ENCODE results near the gene HOXC10.

Gene HOXC10

GRCh38 chr12:53944209-53944608, 40.7 kb upstream of the HOXC10 start:
- Histone ChIP-seq H3K9me3 (ENCODE audit: insufficient read depth, low read length) (no peaks in the 10 kb centered on the region), H3K4me3 (ENCODE audit: low read length) (no peak overlapping the region), H3K79me2 (ENCODE audit: low read length) (no peaks in the 10 kb centered on the region), H3K36me3 (replicated peaks; ENCODE audit: low read depth, low read length) (no peaks in the 10 kb centered on the region), H3K27ac (ENCODE audit: low read length) (no peak overlapping the region), H3K27me3 (ENCODE audit: low read depth, low read length) (peaks cover 48% of the 10 kb centered on the region), H3K4me1 (ENCODE audit: low read length) (no peaks in the 10 kb centered on the region), H3K9ac (ENCODE audit: low read length) (no peak overlapping the region), H3K4me2 (ENCODE audit: low read length) (no peak overlapping the region), H4K20me1 (ENCODE audit: insufficient read depth, low read length) (no peaks in the 10 kb centered on the region), H2AFZ (ENCODE audit: low read depth, low read length) (no peak overlapping the region)
- TF ChIP-seq EZH2phosphoT487 (IDR thresholded peaks at IDR 0.05; ENCODE audit: low read depth): no peak
- TF ChIP-seq CTCF (IDR thresholded peaks at IDR 0.05; ENCODE audit: low read depth, low read length): no peak

GRCh38 chr12:53944907-53945847, 39.8 kb upstream of the HOXC10 start:
- Histone ChIP-seq H2AFZ (ENCODE audit: low read depth, low read length) (no peak overlapping the region), H3K27me3 (ENCODE audit: low read depth, low read length) (peaks cover 47% of the 10 kb centered on the region), H3K9ac (ENCODE audit: low read length) (no peak overlapping the region), H3K36me3 (replicated peaks; ENCODE audit: low read depth, low read length) (no peaks in the 10 kb centered on the region), H3K4me1 (ENCODE audit: low read length) (no peaks in the 10 kb centered on the region), H3K4me3 (ENCODE audit: low read length) (no peak overlapping the region), H3K9me3 (ENCODE audit: insufficient read depth, low read length) (no peaks in the 10 kb centered on the region), H3K79me2 (ENCODE audit: low read length) (no peaks in the 10 kb centered on the region), H3K27ac (ENCODE audit: low read length) (no peak overlapping the region), H3K4me2 (ENCODE audit: low read length) (no peak overlapping the region), H4K20me1 (ENCODE audit: insufficient read depth, low read length) (no peaks in the 10 kb centered on the region)
- TF ChIP-seq EZH2phosphoT487 (IDR thresholded peaks at IDR 0.05; ENCODE audit: low read depth) (no peak), CTCF (IDR thresholded peaks at IDR 0.05; ENCODE audit: low read depth, low read length) (no peak)

GRCh38 chr12:53947743-53948142, 37.2 kb upstream of the HOXC10 start:
- H3K4me3 ChIP-seq (ENCODE audit: low read length): no peak overlapping the region
- H3K4me2 ChIP-seq (ENCODE audit: low read length): no peak overlapping the region
- no peak overlapping the region for H2AFZ ChIP-seq (ENCODE audit: low read depth, low read length)
- no peaks in the 10 kb centered on the region for H4K20me1 ChIP-seq (ENCODE audit: insufficient read depth, low read length)
- no peak overlapping the region for H3K9ac ChIP-seq (ENCODE audit: low read length)
- H3K79me2 ChIP-seq (ENCODE audit: low read length): no peaks in the 10 kb centered on the region
- TF ChIP-seq CTCF (IDR thresholded peaks at IDR 0.05; ENCODE audit: low read depth, low read length) (no peak), EZH2phosphoT487 (IDR thresholded peaks at IDR 0.05; ENCODE audit: low read depth) (no peak)
- no peaks in the 10 kb centered on the region for H3K36me3 ChIP-seq (replicated peaks; ENCODE audit: low read depth, low read length)
- peaks cover 33% of the 10 kb centered on the region for H3K27me3 ChIP-seq (ENCODE audit: low read depth, low read length)
- no peaks in the 10 kb centered on the region for H3K4me1 ChIP-seq (ENCODE audit: low read length)
- no peak overlapping the region for H3K27ac ChIP-seq (ENCODE audit: low read length)
- H3K9me3 ChIP-seq (ENCODE audit: insufficient read depth, low read length): no peaks in the 10 kb centered on the region

- H3K4me3 ChIP-seq (ENCODE audit: low read length): no peak overlapping the region
- H3K79me2 ChIP-seq (ENCODE audit: low read length): no peaks in the 10 kb centered on the region
- H3K9me3 ChIP-seq (ENCODE audit: insufficient read depth, low read length): no peaks in the 10 kb centered on the region
- H3K36me3 ChIP-seq (replicated peaks; ENCODE audit: low read depth, low read length): no peaks in the 10 kb centered on the region
- H3K27ac ChIP-seq (ENCODE audit: low read length): no peak overlapping the region
- H3K27me3 ChIP-seq (ENCODE audit: low read depth, low read length): peaks cover 27% of the 10 kb centered on the region
- TF ChIP-seq CTCF (IDR thresholded peaks at IDR 0.05; ENCODE audit: low read depth, low read length) (no peak), EZH2phosphoT487 (IDR thresholded peaks at IDR 0.05; ENCODE audit: low read depth) (no peak)
- no peak overlapping the region for H3K9ac ChIP-seq (ENCODE audit: low read length)
- no peaks in the 10 kb centered on the region for H4K20me1 ChIP-seq (ENCODE audit: insufficient read depth, low read length)
- H2AFZ ChIP-seq (ENCODE audit: low read depth, low read length): no peak overlapping the region
- H3K4me1 ChIP-seq (ENCODE audit: low read length): no peaks in the 10 kb centered on the region
- H3K4me2 ChIP-seq (ENCODE audit: low read length): no peak overlapping the region
Measured at GRCh38 chr12:53948650-53949593, 36.0 kb upstream of the HOXC10 start.
